Measurements from ENCODE around the gene KCNJ2.

GRCh38 chr17:70205401-70205800 lies 36.1 kb downstream of the KCNJ2 start:
- no peak for TF ChIP-seq POLR2A (IDR thresholded peaks at IDR 0.05; ENCODE audit: low read depth, low read length)
- TF ChIP-seq POLR2AphosphoS5 (IDR thresholded peaks at IDR 0.05; ENCODE audit: low read depth, low read length), result no peak

Data from GM12892 (cell line).